SK-N-SH (cell line): Measurements from ENCODE around the gene TGFBR3. TPM values are rescaled to one million over a fixed set of nuclear protein-coding genes. Genes with fewer than 3 reads are reported as not detected.

Source experiments
- CTCF ChIA-PET: fragments of 300-600, 350-600 bp; formaldehyde crosslinking; extraction: SDS; loops from one replicate; lab custom pipeline; 2021; lab: Yijun Ruan, JAX
- POLR2A ChIA-PET: fragments of 350-600 bp; sonication (Branson Sonifier 250); formaldehyde crosslinking; extraction: SDS; loops from one replicate; lab custom pipeline; 2020; ENCODE audit warnings: antibody characterized with exemption, inconsistent platforms; lab: Yijun Ruan, JAX
- DNase-seq: peaks from one replicate; pipeline ENCODE4 v3.0.0; 2012
- H2AFZ ChIP-seq: fragments of 200-600 bp; sonication (generic); 2 replicates; pipeline ENCODE4 v1.8.1; 2016; ENCODE audit warnings: antibody characterized with exemption, mild to moderate bottlenecking, low read depth
- H3F3A ChIP-seq: fragments of 200-600 bp; sonication (generic); replicated peaks from 2 replicates; pipeline ENCODE3; 2016; ENCODE audit warnings: antibody characterized with exemption, mild to moderate bottlenecking; ENCODE audit not compliant: insufficient read depth
- H3K27ac ChIP-seq, 2 experiments: fragments of 200-500 bp in 1 of 2; fragments of 200-600 bp in 1 of 2; sonication (Bioruptor generic) in 1 of 2; sonication (generic), shearing (Covaris generic) in 1 of 2; 2 replicates each; pipeline versions ENCODE4 v1.5.1 to v1.6.1; 2014 to 2016; ENCODE audit warnings: low read depth in 2 of 2, inconsistent platforms in 1 of 2, low read length in 1 of 2, mild to moderate bottlenecking in 1 of 2, mixed read lengths in 1 of 2
- H3K27me3 ChIP-seq: fragments of 200-600 bp; sonication (generic), shearing (Covaris generic); 2 replicates; pipeline ENCODE4 v1.6.1; 2016; ENCODE audit warnings: mixed run types; ENCODE audit not compliant: insufficient read depth
- H3K36me3 ChIP-seq, 2 experiments: fragments of 200-500 bp in 1 of 2; fragments of 200-600 bp in 1 of 2; sonication (Bioruptor generic) in 1 of 2; sonication (generic) in 1 of 2; replicated peaks in 1 of 2; 2 replicates each; pipeline versions ENCODE3 to v1.5.1; 2014 to 2016; ENCODE audit warnings: low read length in 1 of 2, mild to moderate bottlenecking in 1 of 2; ENCODE audit not compliant: insufficient read depth in 2 of 2, control insufficient read depth in 1 of 2
- H3K4me1 ChIP-seq, 2 experiments: fragments of 200-500 bp in 1 of 2; fragments of 200-600 bp in 1 of 2; sonication (Bioruptor generic) in 1 of 2; sonication (generic), shearing (Covaris generic) in 1 of 2; 2 replicates each; pipeline versions ENCODE4 v1.5.1 to v1.6.1; 2014 to 2016; ENCODE audit warnings: low read depth in 1 of 2, low read length in 1 of 2, mixed run types in 1 of 2; ENCODE audit not compliant: insufficient read depth in 2 of 2, control insufficient read depth in 1 of 2
- H3K4me2 ChIP-seq: fragments of 200-600 bp; sonication (generic), shearing (Covaris generic); 2 replicates; pipeline ENCODE4 v1.6.1; 2017; ENCODE audit warnings: mixed run types
- H3K4me3 ChIP-seq, 2 experiments: fragments of 200-500 bp in 1 of 2; fragments of 200-600 bp in 1 of 2; sonication (Bioruptor generic) in 1 of 2; sonication (generic), shearing (Covaris generic) in 1 of 2; 2 replicates each; pipeline versions ENCODE4 v1.5.1 to v1.8.1; 2014 to 2016; ENCODE audit warnings: low read depth in 2 of 2, inconsistent platforms in 1 of 2, low read length in 1 of 2, mild to moderate bottlenecking in 1 of 2, mixed read lengths in 1 of 2, moderate library complexity in 1 of 2
- H3K79me2 ChIP-seq: fragments of 200-600 bp; sonication (generic); 2 replicates; pipeline ENCODE4 v1.8.1; 2017; ENCODE audit warnings: mild to moderate bottlenecking; ENCODE audit not compliant: insufficient read depth
- H3K9ac ChIP-seq: fragments of 200-600 bp; sonication (generic); 2 replicates; pipeline ENCODE4 v1.6.1; 2017; ENCODE audit warnings: mixed run types
- H3K9me2 ChIP-seq: fragments of 200-600 bp; sonication (generic); 2 replicates; pipeline ENCODE4 v1.6.1; 2017; ENCODE audit warnings: mixed run types
- H3K9me3 ChIP-seq: fragments of 200-600 bp; sonication (generic); 2 replicates; pipeline ENCODE4 v1.6.1; 2017; ENCODE audit warnings: mixed run types, mild to moderate bottlenecking, moderate library complexity
- H4K20me1 ChIP-seq: fragments of 200-600 bp; sonication (generic); 2 replicates; pipeline ENCODE4 v1.6.1; 2017; ENCODE audit warnings: mild to moderate bottlenecking, mixed run types; ENCODE audit not compliant: insufficient read depth
- FOSL2 ChIP-seq: IDR thresholded peaks from 2 replicates; pipeline ENCODE4 v1.4.0; 2012; ENCODE audit warnings: low read depth, mild to moderate bottlenecking, moderate library complexity, borderline replicate concordance
- GATA2 ChIP-seq: sonication (generic); formaldehyde crosslinking; IDR thresholded peaks from 2 replicates; pipeline ENCODE4 v1.5.0; 2020; ENCODE audit warnings: mild to moderate bottlenecking, missing genetic modification reagents
- IRF3 ChIP-seq: fragments of 150-350 bp; IDR thresholded peaks from 2 replicates; pipeline ENCODE4 v1.6.1; 2016; ENCODE audit warnings: mild to moderate bottlenecking, low read depth, low read length
- JUND ChIP-seq: IDR thresholded peaks from 2 replicates; pipeline ENCODE4 v1.4.0; 2012
- NFIC ChIP-seq: IDR thresholded peaks from 2 replicates; pipeline ENCODE4 v1.4.0; 2012; ENCODE audit warnings: borderline replicate concordance
- NRF1 ChIP-seq: IDR thresholded peaks from 2 replicates; pipeline ENCODE4 v1.6.1; 2012; ENCODE audit warnings: low read depth, mild to moderate bottlenecking, low read length
- PBX3 ChIP-seq: IDR thresholded peaks from 2 replicates; pipeline ENCODE4; 2012
- RCOR1 ChIP-seq: fragments of 150-350 bp; IDR thresholded peaks from 2 replicates; pipeline ENCODE4 v1.6.1; 2017; ENCODE audit warnings: antibody characterized with exemption, low read length
- REST ChIP-seq: IDR thresholded peaks from 2 replicates; pipeline ENCODE4 v1.6.1; 2012; ENCODE audit warnings: mild to moderate bottlenecking, low read depth, low read length, moderate library complexity
- RFX5 ChIP-seq: IDR thresholded peaks from 2 replicates; pipeline ENCODE4 v1.6.1; 2012; ENCODE audit warnings: mild to moderate bottlenecking, improper control_type of control experiment, low read length
- TEAD4 ChIP-seq: IDR thresholded peaks from 2 replicates; pipeline ENCODE4 v1.4.0; 2012; ENCODE audit warnings: mild to moderate bottlenecking, borderline replicate concordance; ENCODE audit not compliant: insufficient read depth
- WGBS: methylation state at CpG from one replicate; pipeline ENCODE4 v1.1.6; 2017; ENCODE audit warnings: low lambda C conversion rate; 5-methylcytosine and 5-hydroxymethylcytosine counted together
- polyA plus RNA-seq, 3 experiments: library from polyadenylated mRNA; depleted of rRNA; stranded (reverse); fragments of >200 nt; gene quantifications; 2 replicates each; pipeline ENCODE4 v1.2.3, GENCODE V29; 2012

The TGFBR3 gene
- polyA plus RNA-seq, 1 of the 3 experiments (the other 2 are of a cell fraction) = 0.07 TPM

DNA sequence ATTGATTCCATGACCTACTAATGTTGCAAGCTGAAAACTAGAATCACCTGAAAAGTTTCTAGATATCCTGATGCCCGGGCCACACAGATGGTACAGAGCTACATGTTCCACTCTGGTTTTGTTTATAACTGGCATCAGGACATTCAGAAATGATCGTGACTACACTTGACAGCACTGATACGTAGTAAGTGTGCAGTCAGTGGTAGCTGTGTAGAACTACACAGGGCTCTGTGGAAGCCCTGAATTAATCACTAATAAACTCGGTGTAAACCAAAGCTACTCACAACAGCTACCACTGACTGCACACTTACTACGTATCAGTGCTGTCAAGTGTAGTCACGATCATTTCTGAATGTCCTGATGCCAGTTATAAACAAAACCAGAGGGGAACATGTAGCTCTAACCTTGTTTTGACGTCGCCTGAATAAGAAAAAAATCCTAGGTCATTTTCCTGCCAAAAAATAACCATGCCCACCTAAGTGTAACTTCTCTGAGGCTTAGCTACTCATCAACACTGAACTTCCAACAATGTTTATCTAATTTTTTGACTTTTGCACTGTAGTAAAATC lies 149.7 kb downstream of the TGFBR3 start:
- H3K4me1 ChIP-seq = no peaks in the 10 kb centered on the region
- H3K4me2 ChIP-seq = peak overlapping the region; percentile 54; the same call in 1 of the 2 replicates
- no peaks in the 10 kb centered on the region for H3F3A ChIP-seq
- H3K27ac ChIP-seq = no peak overlapping the region
- no peak overlapping the region for H3K9ac ChIP-seq
- CTCF ChIA-PET = no interaction called here
- H2AFZ ChIP-seq = no peak overlapping the region
- TF ChIP-seq RFX5 = no peak
- TF ChIP-seq NRF1 = no peak
- TF ChIP-seq TEAD4 = no peak
- TF ChIP-seq REST = no peak
- TF ChIP-seq GATA2 = no peak
- TF ChIP-seq, all 33 proteins: peak for 0
- Histone ChIP-seq H3K4me3 (no peak overlapping the region), H3K27me3 (peaks cover 23% of the 10 kb centered on the region; the same call in 1 of the 2 replicates), H3K36me3 (no peaks in the 10 kb centered on the region), H3K79me2 (no peaks in the 10 kb centered on the region), H4K20me1 (no peaks in the 10 kb centered on the region), H3K9me2 (no peaks in the 10 kb centered on the region), H3K9me3 (no peaks in the 10 kb centered on the region)
- no peak for DNase-seq
- POLR2A ChIA-PET = no interaction called here
- 7% methylated on average over 8 of the region's 8 CpGs for WGBS

GRCh38 chr1:91735266-91735845 lies 150.6 kb downstream of the TGFBR3 start:
- 12% methylated on average over 4 of the region's 4 CpGs for WGBS
- ChIA-PET CTCF (no interaction called here), POLR2A (no interaction called here)
- Histone ChIP-seq H3K9me3 (no peaks in the 10 kb centered on the region), H3K27me3 (peaks cover 31% of the 10 kb centered on the region; the same call in 1 of the 2 replicates), H3K4me2 (no peak overlapping the region), H2AFZ (no peak overlapping the region), H3K79me2 (no peaks in the 10 kb centered on the region), H3K4me3 (no peak overlapping the region), H3K27ac (no peak overlapping the region), H3F3A (no peaks in the 10 kb centered on the region), H3K36me3 (no peaks in the 10 kb centered on the region), H3K4me1 (no peaks in the 10 kb centered on the region), H3K9me2 (no peaks in the 10 kb centered on the region), H4K20me1 (no peaks in the 10 kb centered on the region), H3K9ac (no peak overlapping the region)
- no peak for TF ChIP-seq NRF1
- no peak for TF ChIP-seq RCOR1
- TF ChIP-seq IRF3 = no peak
- TF ChIP-seq FOSL2 = no peak
- no peak for TF ChIP-seq RFX5
- no peak for TF ChIP-seq JUND
- no peak for TF ChIP-seq NFIC
- TF ChIP-seq PBX3 = no peak
- DNase-seq = no peak
